PFSK-1 (cell line): Measurements from ENCODE around the gene ARHGEF4.

Experiments
- FOXP2 ChIP-seq: optimal IDR thresholded peaks from 2 replicates; pipeline ENCODE3; 2011; ENCODE audit warnings: borderline replicate concordance, control low read depth, inconsistent platforms; ENCODE audit not compliant: insufficient read depth; ENCODE audit errors: extremely low read length, extremely low read depth
- POLR2AphosphoS5 ChIP-seq: IDR thresholded peaks from 2 replicates; pipeline ENCODE4 v1.6.1; 2012; ENCODE audit warnings: low read depth, mild to moderate bottlenecking, control low read depth, low read length, moderate library complexity
- SIN3A ChIP-seq: IDR thresholded peaks from 2 replicates; pipeline ENCODE4 v1.6.1; 2012; ENCODE audit warnings: mild to moderate bottlenecking, low read length, moderate library complexity, borderline replicate concordance; ENCODE audit not compliant: insufficient read depth
- TAF1 ChIP-seq: IDR thresholded peaks from 2 replicates; pipeline ENCODE4 v1.6.1; 2012; ENCODE audit warnings: low read length, control low read depth, borderline replicate concordance; ENCODE audit not compliant: insufficient read depth
- TF ChIP-seq, protein P1 (sequence below), 2 experiments: IDR thresholded peaks; 2 replicates each; pipeline versions ENCODE4 v1.6.1 to v1.8.0; 2011 to 2012; ENCODE audit warnings: low read depth in 2 of 2, low read length in 2 of 2, control low read depth in 1 of 2, inconsistent platforms in 1 of 2, mild to moderate bottlenecking in 1 of 2, moderate library complexity in 1 of 2; ENCODE audit not compliant: insufficient read depth in 1 of 2

GRCh38 chr2:130820279-130820861, 16.3 kb upstream of the ARHGEF4 start:
- TF ChIP-seq, protein P1, sequence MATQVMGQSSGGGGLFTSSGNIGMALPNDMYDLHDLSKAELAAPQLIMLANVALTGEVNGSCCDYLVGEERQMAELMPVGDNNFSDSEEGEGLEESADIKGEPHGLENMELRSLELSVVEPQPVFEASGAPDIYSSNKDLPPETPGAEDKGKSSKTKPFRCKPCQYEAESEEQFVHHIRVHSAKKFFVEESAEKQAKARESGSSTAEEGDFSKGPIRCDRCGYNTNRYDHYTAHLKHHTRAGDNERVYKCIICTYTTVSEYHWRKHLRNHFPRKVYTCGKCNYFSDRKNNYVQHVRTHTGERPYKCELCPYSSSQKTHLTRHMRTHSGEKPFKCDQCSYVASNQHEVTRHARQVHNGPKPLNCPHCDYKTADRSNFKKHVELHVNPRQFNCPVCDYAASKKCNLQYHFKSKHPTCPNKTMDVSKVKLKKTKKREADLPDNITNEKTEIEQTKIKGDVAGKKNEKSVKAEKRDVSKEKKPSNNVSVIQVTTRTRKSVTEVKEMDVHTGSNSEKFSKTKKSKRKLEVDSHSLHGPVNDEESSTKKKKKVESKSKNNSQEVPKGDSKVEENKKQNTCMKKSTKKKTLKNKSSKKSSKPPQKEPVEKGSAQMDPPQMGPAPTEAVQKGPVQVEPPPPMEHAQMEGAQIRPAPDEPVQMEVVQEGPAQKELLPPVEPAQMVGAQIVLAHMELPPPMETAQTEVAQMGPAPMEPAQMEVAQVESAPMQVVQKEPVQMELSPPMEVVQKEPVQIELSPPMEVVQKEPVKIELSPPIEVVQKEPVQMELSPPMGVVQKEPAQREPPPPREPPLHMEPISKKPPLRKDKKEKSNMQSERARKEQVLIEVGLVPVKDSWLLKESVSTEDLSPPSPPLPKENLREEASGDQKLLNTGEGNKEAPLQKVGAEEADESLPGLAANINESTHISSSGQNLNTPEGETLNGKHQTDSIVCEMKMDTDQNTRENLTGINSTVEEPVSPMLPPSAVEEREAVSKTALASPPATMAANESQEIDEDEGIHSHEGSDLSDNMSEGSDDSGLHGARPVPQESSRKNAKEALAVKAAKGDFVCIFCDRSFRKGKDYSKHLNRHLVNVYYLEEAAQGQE (IDR thresholded peaks at IDR 0.05; ENCODE audit: insufficient read depth in 1 of 2, low read depth in 2 of 2, low read length in 2 of 2): no peak
- no peak for TF ChIP-seq TAF1
- no peak for TF ChIP-seq POLR2AphosphoS5
- no peak for TF ChIP-seq SIN3A
- TF ChIP-seq FOXP2: no peak
